ENCODE results near the gene NSUN3.

Gene NSUN3

DNA sequence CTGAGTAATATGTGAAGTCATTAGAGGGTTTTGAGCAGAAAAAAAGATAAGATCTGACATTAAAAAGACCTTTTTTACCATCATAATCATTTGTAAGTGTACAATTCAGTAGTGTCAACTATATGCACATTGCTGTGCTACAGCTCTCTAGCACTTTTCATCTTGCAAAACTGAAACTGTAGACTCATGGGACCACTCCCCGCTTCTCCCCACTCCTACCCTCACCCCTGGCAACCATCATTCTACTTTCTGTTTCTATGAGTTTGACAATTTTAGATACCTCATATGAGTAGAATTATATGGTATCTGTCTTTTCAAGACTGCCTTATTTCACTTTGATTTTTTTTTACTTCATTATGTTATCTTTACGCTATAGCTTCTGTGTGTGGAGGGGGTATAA is 112.8 kb downstream of the NSUN3 start:
- no peak overlapping the region for H3K4me3 ChIP-seq (ENCODE audit: control insufficient read depth, low read depth, low read length)
- no peak for TF ChIP-seq CTCF (conservative IDR thresholded peaks at IDR 0.05; ENCODE audit: control insufficient read depth, insufficient read depth, low read depth, low read length)
- DNase-seq (ENCODE audit: low read depth): no peak

DNA sequence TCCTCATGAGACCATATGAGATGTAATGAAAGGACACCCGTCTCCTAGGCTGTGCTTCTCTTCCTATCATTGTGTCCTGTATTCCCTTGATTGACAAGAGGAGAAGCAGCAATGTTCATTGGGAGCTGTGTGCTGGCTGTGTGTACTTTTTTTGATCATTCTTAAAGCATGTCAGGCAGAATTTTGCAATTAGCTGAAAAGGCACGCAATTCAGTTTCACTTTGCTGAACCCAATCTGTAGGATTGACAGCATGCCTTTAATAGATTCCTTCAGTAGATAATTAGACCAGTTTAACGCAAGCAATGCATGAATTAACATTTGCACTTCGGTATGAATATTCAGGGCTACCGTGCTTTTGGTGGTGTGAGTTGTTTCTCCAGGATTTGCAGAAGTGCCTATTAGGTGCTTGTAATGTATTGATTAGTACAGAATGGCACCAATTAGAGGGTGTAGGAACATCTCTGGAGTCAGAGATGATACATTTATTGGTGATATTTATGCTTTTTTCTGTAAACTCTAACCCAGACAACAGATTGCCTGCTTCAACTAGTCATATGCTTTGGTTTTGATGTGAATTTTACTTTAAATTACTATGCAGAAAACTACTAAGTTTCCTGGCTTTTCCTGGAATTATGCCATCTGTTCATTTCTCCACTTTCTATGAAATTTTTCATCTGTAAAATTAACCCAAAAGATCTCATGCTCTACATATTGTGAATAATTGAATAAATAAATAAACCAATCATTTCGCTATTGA is 114.3 kb downstream of the NSUN3 start:
- H3K4me3 ChIP-seq (ENCODE audit: control insufficient read depth, low read depth, low read length): no peak overlapping the region
- peak; percentile 21 for DNase-seq (ENCODE audit: low read depth)
- no peak for TF ChIP-seq CTCF (conservative IDR thresholded peaks at IDR 0.05; ENCODE audit: control insufficient read depth, insufficient read depth, low read depth, low read length)
